Measurements from ENCODE around the gene SIK3.

Gene SIK3

DNA sequence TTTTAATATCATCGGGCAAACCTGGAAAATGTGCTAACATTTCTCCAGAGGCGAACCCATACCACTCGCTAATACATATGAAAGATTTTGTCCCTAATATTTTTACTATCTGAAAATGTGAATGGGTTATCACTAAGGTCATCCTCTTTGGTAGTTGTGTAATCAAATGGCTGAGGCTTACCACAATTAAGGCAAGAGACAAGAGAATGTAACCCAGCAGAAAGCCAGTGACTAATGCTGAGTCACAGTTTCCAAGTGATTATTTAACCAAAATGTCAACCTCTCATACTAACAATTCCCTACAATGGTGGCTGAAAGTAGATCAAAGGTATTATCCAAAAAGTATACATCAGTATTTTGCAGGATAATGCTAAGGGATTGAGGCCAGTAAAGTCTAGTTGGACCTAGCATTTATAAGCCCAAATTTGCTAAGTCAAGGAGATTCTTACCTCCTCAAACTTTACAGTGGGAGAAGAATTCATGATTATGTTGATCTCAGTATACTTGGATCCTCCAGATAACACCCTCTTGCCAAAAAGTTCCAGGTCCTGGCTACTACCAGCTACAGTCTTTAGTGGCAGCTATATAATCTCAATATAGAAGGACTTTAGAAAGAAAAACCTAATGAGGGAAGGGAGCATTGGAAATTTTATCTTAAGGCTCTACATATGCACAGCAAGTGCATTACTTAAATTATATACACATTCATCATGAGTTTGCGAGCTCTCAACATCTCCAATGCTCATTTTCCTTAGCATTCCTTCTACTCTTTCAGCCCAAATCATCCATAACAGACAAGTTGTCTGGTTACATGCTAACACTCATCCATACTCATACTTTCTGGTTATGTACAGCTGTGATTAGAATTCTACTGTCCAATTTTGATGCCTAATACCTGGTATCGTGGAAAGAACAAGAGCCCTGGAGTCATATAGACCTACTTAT is 25.4 kb downstream of the SIK3 start:
- Histone ChIP-seq H3K27me3 (ENCODE audit: insufficient read depth, poor library complexity, severe bottlenecking) (no peaks in the 10 kb centered on the region), H3K27ac (replicated peaks) (no peak overlapping the region; the same call in 1 of the 2 replicates), H3K4me3 (replicated peaks; ENCODE audit: insufficient read depth, low read length) (no peak overlapping the region)
- peak; percentile 71 to 92 for DNase-seq (ENCODE audit: low read depth in 1 of 2, low spot score in 1 of 2)
- TF ChIP-seq REST (IDR thresholded peaks at IDR 0.05; ENCODE audit: insufficient replicate concordance, low read depth) (no peak), GABPA (IDR thresholded peaks at IDR 0.05; ENCODE audit: low read depth) (peak; percentile 24; the same call in 1 of the 2 replicates), SPI1 (IDR thresholded peaks at IDR 0.05; ENCODE audit: borderline replicate concordance, low read depth) (no peak), POLR2AphosphoS5 (IDR thresholded peaks at IDR 0.05; ENCODE audit: low read depth) (peak; percentile 39; the same call in 1 of the 2 replicates)
- TF ChIP-seq, protein P1, sequence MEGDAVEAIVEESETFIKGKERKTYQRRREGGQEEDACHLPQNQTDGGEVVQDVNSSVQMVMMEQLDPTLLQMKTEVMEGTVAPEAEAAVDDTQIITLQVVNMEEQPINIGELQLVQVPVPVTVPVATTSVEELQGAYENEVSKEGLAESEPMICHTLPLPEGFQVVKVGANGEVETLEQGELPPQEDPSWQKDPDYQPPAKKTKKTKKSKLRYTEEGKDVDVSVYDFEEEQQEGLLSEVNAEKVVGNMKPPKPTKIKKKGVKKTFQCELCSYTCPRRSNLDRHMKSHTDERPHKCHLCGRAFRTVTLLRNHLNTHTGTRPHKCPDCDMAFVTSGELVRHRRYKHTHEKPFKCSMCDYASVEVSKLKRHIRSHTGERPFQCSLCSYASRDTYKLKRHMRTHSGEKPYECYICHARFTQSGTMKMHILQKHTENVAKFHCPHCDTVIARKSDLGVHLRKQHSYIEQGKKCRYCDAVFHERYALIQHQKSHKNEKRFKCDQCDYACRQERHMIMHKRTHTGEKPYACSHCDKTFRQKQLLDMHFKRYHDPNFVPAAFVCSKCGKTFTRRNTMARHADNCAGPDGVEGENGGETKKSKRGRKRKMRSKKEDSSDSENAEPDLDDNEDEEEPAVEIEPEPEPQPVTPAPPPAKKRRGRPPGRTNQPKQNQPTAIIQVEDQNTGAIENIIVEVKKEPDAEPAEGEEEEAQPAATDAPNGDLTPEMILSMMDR (IDR thresholded peaks at IDR 0.05; ENCODE audit: insufficient read depth, low read length): no peak

GRCh38 chr11:117071344-117071787 is 26.9 kb downstream of the SIK3 start:
- Histone ChIP-seq H3K4me3 (replicated peaks; ENCODE audit: insufficient read depth, low read length) (no peak overlapping the region), H3K27me3 (ENCODE audit: insufficient read depth, poor library complexity, severe bottlenecking) (no peaks in the 10 kb centered on the region), H3K27ac (replicated peaks) (no peak overlapping the region)
- DNase-seq (ENCODE audit: low read depth in 1 of 2, low spot score in 1 of 2): no peak
- TF ChIP-seq, protein P1 (IDR thresholded peaks at IDR 0.05; ENCODE audit: insufficient read depth, low read length): no peak
- TF ChIP-seq REST (IDR thresholded peaks at IDR 0.05; ENCODE audit: insufficient replicate concordance, low read depth) (no peak), POLR2AphosphoS5 (IDR thresholded peaks at IDR 0.05; ENCODE audit: low read depth) (no peak), SPI1 (IDR thresholded peaks at IDR 0.05; ENCODE audit: borderline replicate concordance, low read depth) (no peak), GABPA (IDR thresholded peaks at IDR 0.05; ENCODE audit: low read depth) (no peak)

DNA sequence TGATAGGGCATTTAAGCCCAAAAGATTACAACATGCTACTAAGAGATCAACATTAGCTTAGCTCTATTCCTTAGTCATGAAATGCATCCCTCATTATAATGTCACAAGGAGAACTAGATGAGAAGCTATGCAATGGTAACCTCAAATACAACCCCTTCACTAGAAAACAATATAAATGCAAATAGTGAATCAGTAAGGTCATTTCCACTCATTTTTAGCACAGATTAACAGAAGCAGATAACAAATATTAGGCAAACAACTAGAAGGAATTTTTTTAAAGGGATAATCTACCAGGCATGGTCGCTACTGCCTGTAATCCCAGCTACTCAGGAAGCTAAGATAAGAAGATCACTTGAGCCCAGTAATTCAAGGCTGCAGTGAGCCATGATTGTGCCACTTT is 28.2 kb downstream of the SIK3 start:
- Histone ChIP-seq H3K27ac (replicated peaks) (no peak overlapping the region), H3K4me3 (replicated peaks; ENCODE audit: insufficient read depth, low read length) (no peak overlapping the region), H3K27me3 (ENCODE audit: insufficient read depth, poor library complexity, severe bottlenecking) (no peaks in the 10 kb centered on the region)
- peak in 1 of 2 experiments; percentile 35 for DNase-seq (ENCODE audit: low read depth in 1 of 2, low spot score in 1 of 2)
- TF ChIP-seq GABPA (IDR thresholded peaks at IDR 0.05; ENCODE audit: low read depth) (no peak), SPI1 (IDR thresholded peaks at IDR 0.05; ENCODE audit: borderline replicate concordance, low read depth) (no peak), POLR2AphosphoS5 (IDR thresholded peaks at IDR 0.05; ENCODE audit: low read depth) (no peak), REST (IDR thresholded peaks at IDR 0.05; ENCODE audit: insufficient replicate concordance, low read depth) (no peak)
- TF ChIP-seq, protein P1 (IDR thresholded peaks at IDR 0.05; ENCODE audit: insufficient read depth, low read length): no peak

Measured in HL-60 (cell line).